Esophagus squamous epithelium (tissue), 4 donors: ENCODE data around the gene SMYD2.

ENCODE experiments used
- POLR2A ChIP-seq, 4 donors: fragments of 450-650 bp; IDR thresholded peaks; one replicate each; pipeline ENCODE4 v1.6.1; 2017; ENCODE audit warnings: antibody characterized with exemption in 4 of 4, mild to moderate bottlenecking in 4 of 4, moderate library complexity in 3 of 4
- TF ChIP-seq, protein P1 (sequence below), 6 experiments: fragments of 450-650 bp in 4 of 6; fragments of 200-600 bp in 2 of 6; sonication (generic) in 2 of 6; IDR thresholded peaks; one replicate each; pipeline ENCODE4 v1.5.1; 2016 to 2019; ENCODE audit warnings: antibody characterized with exemption in 6 of 6, mild to moderate bottlenecking in 4 of 6, moderate library complexity in 4 of 6

DNA sequence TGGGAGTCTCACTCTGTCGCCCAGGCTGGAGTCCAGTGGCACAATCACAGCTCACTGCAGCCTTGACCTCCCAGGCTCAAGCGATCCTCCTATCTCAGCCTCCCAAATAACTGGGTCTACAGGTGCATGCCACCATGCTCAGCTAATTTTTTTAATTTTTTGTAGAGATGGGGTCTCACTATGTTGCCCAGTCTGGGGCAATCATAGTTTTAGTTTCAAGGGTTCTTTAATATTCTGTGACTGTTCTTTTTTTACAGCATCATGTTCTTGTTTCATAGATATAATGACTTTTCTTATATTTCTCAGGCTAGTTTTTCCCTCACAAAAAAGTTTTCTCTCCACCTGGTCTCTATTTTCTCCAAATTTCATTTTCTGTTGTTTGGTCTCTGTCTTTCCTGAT, 25.4 kb upstream of the SMYD2 start:
- TF ChIP-seq, protein P1, sequence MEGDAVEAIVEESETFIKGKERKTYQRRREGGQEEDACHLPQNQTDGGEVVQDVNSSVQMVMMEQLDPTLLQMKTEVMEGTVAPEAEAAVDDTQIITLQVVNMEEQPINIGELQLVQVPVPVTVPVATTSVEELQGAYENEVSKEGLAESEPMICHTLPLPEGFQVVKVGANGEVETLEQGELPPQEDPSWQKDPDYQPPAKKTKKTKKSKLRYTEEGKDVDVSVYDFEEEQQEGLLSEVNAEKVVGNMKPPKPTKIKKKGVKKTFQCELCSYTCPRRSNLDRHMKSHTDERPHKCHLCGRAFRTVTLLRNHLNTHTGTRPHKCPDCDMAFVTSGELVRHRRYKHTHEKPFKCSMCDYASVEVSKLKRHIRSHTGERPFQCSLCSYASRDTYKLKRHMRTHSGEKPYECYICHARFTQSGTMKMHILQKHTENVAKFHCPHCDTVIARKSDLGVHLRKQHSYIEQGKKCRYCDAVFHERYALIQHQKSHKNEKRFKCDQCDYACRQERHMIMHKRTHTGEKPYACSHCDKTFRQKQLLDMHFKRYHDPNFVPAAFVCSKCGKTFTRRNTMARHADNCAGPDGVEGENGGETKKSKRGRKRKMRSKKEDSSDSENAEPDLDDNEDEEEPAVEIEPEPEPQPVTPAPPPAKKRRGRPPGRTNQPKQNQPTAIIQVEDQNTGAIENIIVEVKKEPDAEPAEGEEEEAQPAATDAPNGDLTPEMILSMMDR (IDR thresholded peaks at IDR 0.05): no peak
- TF ChIP-seq POLR2A (IDR thresholded peaks at IDR 0.05): no peak
